ENCODE data around the gene THSD7B. TPM values are rescaled to one million over a fixed set of nuclear protein-coding genes. Genes with fewer than 3 reads are reported as not detected.

Gene THSD7B
- total and polyA plus RNA-seq, 2 experiments from 2014 or later = 0.11 TPM; not detected in 1

GRCh38 chr2:136823291-136823690, 57.9 kb downstream of the THSD7B start:
- Histone ChIP-seq H3K27me3 (replicated peaks; ENCODE audit: insufficient read depth) (no peaks in the 10 kb centered on the region), H3K27ac (no peak overlapping the region), H3F3A (ENCODE audit: insufficient read depth) (no peaks in the 10 kb centered on the region), H3K79me2 (ENCODE audit: insufficient read depth) (no peaks in the 10 kb centered on the region), H3K4me3 (no peak overlapping the region), H3K4me1 (ENCODE audit: insufficient read depth) (no peaks in the 10 kb centered on the region), H3K4me2 (ENCODE audit: unreplicated experiment) (no peak overlapping the region), H2AFZ (no peak overlapping the region), H4K20me1 (ENCODE audit: insufficient read depth) (no peaks in the 10 kb centered on the region), H3K9ac (no peak overlapping the region), H3K9me2 (ENCODE audit: insufficient read depth) (no peaks in the 10 kb centered on the region), H3K36me3 (ENCODE audit: low read depth) (no peaks in the 10 kb centered on the region), H3K9me3 (ENCODE audit: low read depth) (no peaks in the 10 kb centered on the region)
- TF ChIP-seq EZH2 (IDR thresholded peaks at IDR 0.05; ENCODE audit: insufficient read depth, poor library complexity, severe bottlenecking) (no peak), EZH2phosphoT487 (IDR thresholded peaks at IDR 0.05; ENCODE audit: insufficient read depth, low read depth) (no peak)
- in situ Hi-C loops (cut with MboI) = no loop called here
- WGBS, 2 experiments (ENCODE audit: low coverage in 1 of 2, low lambda C conversion rate in 2 of 2, missing lambda C conversion rate in 2 of 2) = 40 to 41% methylated on average over 7 of the region's 7 CpGs
- DNase-seq = no peak

GRCh38 chr2:136828162-136828561, 62.8 kb downstream of the THSD7B start:
- Histone ChIP-seq H3K4me1 (ENCODE audit: insufficient read depth) (no peaks in the 10 kb centered on the region), H3K27ac (no peak overlapping the region), H3K4me2 (ENCODE audit: unreplicated experiment) (no peak overlapping the region), H2AFZ (no peak overlapping the region), H3K4me3 (no peak overlapping the region), H3K9ac (no peak overlapping the region), H3F3A (ENCODE audit: insufficient read depth) (no peaks in the 10 kb centered on the region), H3K9me3 (ENCODE audit: low read depth) (no peaks in the 10 kb centered on the region), H3K79me2 (ENCODE audit: insufficient read depth) (no peaks in the 10 kb centered on the region), H3K27me3 (replicated peaks; ENCODE audit: insufficient read depth) (no peaks in the 10 kb centered on the region), H4K20me1 (ENCODE audit: insufficient read depth) (no peaks in the 10 kb centered on the region), H3K36me3 (ENCODE audit: low read depth) (no peaks in the 10 kb centered on the region), H3K9me2 (ENCODE audit: insufficient read depth) (no peaks in the 10 kb centered on the region)
- no peak for DNase-seq
- in situ Hi-C loops (cut with MboI) = no loop called here
- TF ChIP-seq EZH2phosphoT487 (IDR thresholded peaks at IDR 0.05; ENCODE audit: insufficient read depth, low read depth) (no peak), EZH2 (IDR thresholded peaks at IDR 0.05; ENCODE audit: insufficient read depth, poor library complexity, severe bottlenecking) (no peak)
- 9 to 10% methylated on average over 1 of the region's 1 CpG for WGBS, 2 experiments (ENCODE audit: low coverage in 1 of 2, low lambda C conversion rate in 2 of 2, missing lambda C conversion rate in 2 of 2)

- in situ Hi-C loops (cut with MboI) = no loop called here
- Histone ChIP-seq H3K36me3 (ENCODE audit: low read depth) (no peaks in the 10 kb centered on the region), H3K9ac (no peak overlapping the region), H3K9me3 (ENCODE audit: low read depth) (no peaks in the 10 kb centered on the region), H3K9me2 (ENCODE audit: insufficient read depth) (no peaks in the 10 kb centered on the region), H2AFZ (no peak overlapping the region), H4K20me1 (ENCODE audit: insufficient read depth) (no peaks in the 10 kb centered on the region), H3K79me2 (ENCODE audit: insufficient read depth) (no peaks in the 10 kb centered on the region), H3K27me3 (replicated peaks; ENCODE audit: insufficient read depth) (no peaks in the 10 kb centered on the region), H3K4me2 (ENCODE audit: unreplicated experiment) (no peak overlapping the region), H3K4me1 (ENCODE audit: insufficient read depth) (no peaks in the 10 kb centered on the region), H3K27ac (no peak overlapping the region), H3K4me3 (no peak overlapping the region), H3F3A (ENCODE audit: insufficient read depth) (no peaks in the 10 kb centered on the region)
- WGBS, 2 experiments (ENCODE audit: low coverage in 1 of 2, low lambda C conversion rate in 2 of 2, missing lambda C conversion rate in 2 of 2) = 5 to 9% methylated on average over 1 of the region's 1 CpG
- no peak for TF ChIP-seq EZH2 (IDR thresholded peaks at IDR 0.05; ENCODE audit: insufficient read depth, poor library complexity, severe bottlenecking)
- TF ChIP-seq EZH2phosphoT487 (IDR thresholded peaks at IDR 0.05; ENCODE audit: insufficient read depth, low read depth) = no peak
- no peak for DNase-seq
Observed at GRCh38 chr2:136828774-136829173, 63.4 kb downstream of the THSD7B start.

GRCh38 chr2:136844546-136844945, 79.2 kb downstream of the THSD7B start:
- no peak overlapping the region for H3K27ac ChIP-seq
- H3K9ac ChIP-seq = no peak overlapping the region
- no peak for DNase-seq
- H3F3A ChIP-seq (ENCODE audit: insufficient read depth) = no peaks in the 10 kb centered on the region
- no peaks in the 10 kb centered on the region for H3K27me3 ChIP-seq (replicated peaks; ENCODE audit: insufficient read depth)
- no peaks in the 10 kb centered on the region for H3K9me3 ChIP-seq (ENCODE audit: low read depth)
- no peaks in the 10 kb centered on the region for H3K79me2 ChIP-seq (ENCODE audit: insufficient read depth)
- no peaks in the 10 kb centered on the region for H3K9me2 ChIP-seq (ENCODE audit: insufficient read depth)
- no peak overlapping the region for H3K4me3 ChIP-seq
- no peaks in the 10 kb centered on the region for H3K36me3 ChIP-seq (ENCODE audit: low read depth)
- no peaks in the 10 kb centered on the region for H4K20me1 ChIP-seq (ENCODE audit: insufficient read depth)
- H3K4me2 ChIP-seq (ENCODE audit: unreplicated experiment) = no peak overlapping the region
- H2AFZ ChIP-seq = no peak overlapping the region
- 0 to 4% methylated on average over 1 of the region's 1 CpG for WGBS, 2 experiments (ENCODE audit: low coverage in 1 of 2, low lambda C conversion rate in 2 of 2, missing lambda C conversion rate in 2 of 2)
- in situ Hi-C loops (cut with MboI) = no loop called here
- TF ChIP-seq EZH2 (IDR thresholded peaks at IDR 0.05; ENCODE audit: insufficient read depth, poor library complexity, severe bottlenecking) (no peak), EZH2phosphoT487 (IDR thresholded peaks at IDR 0.05; ENCODE audit: insufficient read depth, low read depth) (no peak)
- H3K4me1 ChIP-seq (ENCODE audit: insufficient read depth) = no peaks in the 10 kb centered on the region

- H2AFZ ChIP-seq = no peak overlapping the region
- no peak overlapping the region for H3K4me3 ChIP-seq
- in situ Hi-C loops (cut with MboI) = no loop called here
- no peaks in the 10 kb centered on the region for H3K9me3 ChIP-seq (ENCODE audit: low read depth)
- no peaks in the 10 kb centered on the region for H4K20me1 ChIP-seq (ENCODE audit: insufficient read depth)
- H3K79me2 ChIP-seq (ENCODE audit: insufficient read depth) = no peaks in the 10 kb centered on the region
- no peak for TF ChIP-seq EZH2 (IDR thresholded peaks at IDR 0.05; ENCODE audit: insufficient read depth, poor library complexity, severe bottlenecking)
- no peak overlapping the region for H3K4me2 ChIP-seq (ENCODE audit: unreplicated experiment)
- H3K4me1 ChIP-seq (ENCODE audit: insufficient read depth) = no peaks in the 10 kb centered on the region
- no peaks in the 10 kb centered on the region for H3K9me2 ChIP-seq (ENCODE audit: insufficient read depth)
- no peaks in the 10 kb centered on the region for H3F3A ChIP-seq (ENCODE audit: insufficient read depth)
- H3K27me3 ChIP-seq (replicated peaks; ENCODE audit: insufficient read depth) = no peaks in the 10 kb centered on the region
- 6 to 14% methylated on average over 7 of the region's 7 CpGs for WGBS, 2 experiments (ENCODE audit: low coverage in 1 of 2, low lambda C conversion rate in 2 of 2, missing lambda C conversion rate in 2 of 2)
- H3K27ac ChIP-seq = no peak overlapping the region
- H3K9ac ChIP-seq = no peak overlapping the region
- no peak for DNase-seq
- no peaks in the 10 kb centered on the region for H3K36me3 ChIP-seq (ENCODE audit: low read depth)
Observed at GRCh38 chr2:136858656-136859055, 93.3 kb downstream of the THSD7B start.
